GM18505 (cell line): Measurements from ENCODE around the gene LRRC75B.
"Not testable (repeated sequence)": the region's sequence is repeated elsewhere in the genome, so short reads cannot be mapped to it uniquely, and the experiment has no call there.

Experiments
- ATAC-seq: cut with Tn5 transposase; IDR thresholded peaks from one replicate; pipeline ENCODE4 v1.9.1; 2021; ENCODE audit not compliant: unreplicated experiment
- POLR2A ChIP-seq: IDR thresholded peaks from 4 replicates; pipeline ENCODE4 v1.6.1; 2011; ENCODE audit warnings: borderline replicate concordance; ENCODE audit not compliant: insufficient read depth, insufficient read length; ENCODE audit errors: extremely low read depth

Gene LRRC75B

GRCh38 chr22:24564376-24565058 lies 28.4 kb downstream of the LRRC75B start:
- TF ChIP-seq POLR2A, result no peak

GRCh38 chr22:24563246-24563645 lies 29.6 kb downstream of the LRRC75B start:
- no peak for TF ChIP-seq POLR2A
- no peak for ATAC-seq

More at GRCh38 chr22:24564376-24565058, 28.4 kb downstream of the LRRC75B start:
- no peak for ATAC-seq

- TF ChIP-seq POLR2A, result no peak
- ATAC-seq, result no peak
Measured at GRCh38 chr22:24559471-24559870, 33.4 kb downstream of the LRRC75B start.

GRCh38 chr22:24555165-24556039 lies 37.5 kb downstream of the LRRC75B start, which contains the start of gene SNRPD3:
Gene SNRPD3, plus strand, starts transcription at chr22:24555999. Its CDS starts 1,676 bp downstream, at chr22:24557675.
- TF ChIP-seq POLR2A, result peak; percentile 75

GRCh38 chr22:24554313-24555164 lies 38.3 kb downstream of the LRRC75B start, which contains the start of gene GUCD1:
Gene GUCD1, minus strand, starts transcription at chr22:24555138. Its CDS starts 147 bp downstream, at chr22:24554991.
- TF ChIP-seq POLR2A, result no peak
- peak; percentile 17 for ATAC-seq

More at GRCh38 chr22:24555165-24556039, 37.5 kb downstream of the LRRC75B start, which contains the start of gene SNRPD3:
- peak; percentile 60 for ATAC-seq

GRCh38 chr22:24553597-24554312 lies 39.1 kb downstream of the LRRC75B start:
- ATAC-seq, result no peak
- no peak for TF ChIP-seq POLR2A

- not testable (repeated sequence) for ATAC-seq
Measured at GRCh38 chr22:24552503-24553286, 40.2 kb downstream of the LRRC75B start.

- no peak for TF ChIP-seq POLR2A
- ATAC-seq, result no peak
Measured at GRCh38 chr22:24550902-24551435, 41.9 kb downstream of the LRRC75B start.

GRCh38 chr22:24550028-24550901 lies 42.6 kb downstream of the LRRC75B start:
- TF ChIP-seq POLR2A, result no peak
- no peak for ATAC-seq

- TF ChIP-seq POLR2A, result no peak
- ATAC-seq, result no peak
Measured at GRCh38 chr22:24548812-24549211, 44.1 kb downstream of the LRRC75B start.

GRCh38 chr22:24543679-24544243 lies 49.1 kb downstream of the LRRC75B start:
- ATAC-seq, result no peak
- TF ChIP-seq POLR2A, result no peak

- no peak for TF ChIP-seq POLR2A
- no peak for ATAC-seq
Measured at GRCh38 chr22:24543185-24543601, 49.7 kb downstream of the LRRC75B start.
